GM18861 (cell line): ENCODE results near the gene PTK7.
A peak's percentile ranks its signal among the peaks of the same experiment; 100 is the strongest.
"Not testable (repeated sequence)": the region's sequence is repeated elsewhere in the genome, so short reads cannot be mapped to it uniquely, and the experiment has no call there.

ENCODE experiments used
- ATAC-seq: cut with Tn5 transposase; IDR thresholded peaks from one replicate; pipeline ENCODE4 v1.9.1; 2021; ENCODE audit not compliant: unreplicated experiment

The PTK7 gene

DNA sequence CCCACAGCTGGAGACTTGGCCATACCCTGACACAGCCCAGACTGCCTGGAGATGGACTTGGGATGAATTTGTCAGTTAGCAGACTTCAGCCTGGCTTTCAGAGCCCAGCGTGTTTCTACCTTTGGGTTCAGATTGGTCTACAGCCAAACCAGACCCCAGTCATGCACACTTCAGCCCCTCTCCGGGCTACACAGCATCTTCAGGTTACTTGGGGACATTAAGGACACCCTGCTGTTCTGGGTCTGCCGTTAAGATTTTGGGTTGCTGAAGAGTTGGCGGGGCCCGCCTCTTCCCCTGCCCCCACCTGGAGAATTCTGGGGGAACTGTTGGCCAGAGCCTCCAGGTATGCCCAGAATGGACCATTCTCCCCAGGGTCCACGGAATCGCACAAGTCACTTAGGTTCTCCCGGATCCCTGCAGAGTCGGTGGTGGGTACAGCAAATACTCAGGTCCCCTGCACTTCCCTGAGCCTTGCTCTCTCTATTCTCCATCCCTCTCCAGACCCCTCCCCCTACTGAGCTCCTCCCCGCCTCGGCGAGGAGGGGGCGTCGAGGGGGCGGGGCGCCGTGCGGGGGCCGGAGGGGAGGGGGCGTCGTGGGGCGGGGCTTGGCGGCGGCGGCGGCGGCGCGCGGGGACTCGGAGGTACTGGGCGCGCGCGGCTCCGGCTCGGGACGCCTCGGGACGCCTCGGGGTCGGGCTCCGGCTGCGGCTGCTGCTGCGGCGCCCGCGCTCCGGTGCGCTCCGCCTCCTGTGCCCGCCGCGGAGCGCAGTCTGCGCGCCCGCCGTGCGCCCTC is at the start of gene PTK7:
Gene PTK7 (plus strand): TSS at position 645 of the 794 bp plus-strand sequence. CDS start 175 bp downstream, outside the sequence.
- no peak for ATAC-seq

DNA sequence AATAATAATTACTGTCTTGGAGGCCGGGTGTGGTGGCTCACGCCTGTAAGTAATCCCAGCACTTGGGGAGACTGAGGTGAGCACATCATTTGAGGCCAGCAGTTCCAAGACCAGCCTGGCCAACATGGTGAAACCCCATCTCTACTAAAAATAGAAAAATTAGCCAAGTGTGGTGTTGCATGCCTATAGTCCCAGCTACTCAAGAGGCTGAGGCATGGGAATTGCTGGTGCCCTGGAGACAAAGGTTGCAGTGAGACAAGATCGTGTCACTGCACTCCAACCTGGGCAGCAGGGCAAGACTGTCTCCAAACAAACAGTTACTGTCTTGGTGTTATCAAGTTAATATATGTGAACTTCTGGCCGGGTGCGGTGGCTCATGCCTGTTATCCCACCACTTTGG is 49.7 kb upstream of the PTK7 start:
- no peak for ATAC-seq

DNA sequence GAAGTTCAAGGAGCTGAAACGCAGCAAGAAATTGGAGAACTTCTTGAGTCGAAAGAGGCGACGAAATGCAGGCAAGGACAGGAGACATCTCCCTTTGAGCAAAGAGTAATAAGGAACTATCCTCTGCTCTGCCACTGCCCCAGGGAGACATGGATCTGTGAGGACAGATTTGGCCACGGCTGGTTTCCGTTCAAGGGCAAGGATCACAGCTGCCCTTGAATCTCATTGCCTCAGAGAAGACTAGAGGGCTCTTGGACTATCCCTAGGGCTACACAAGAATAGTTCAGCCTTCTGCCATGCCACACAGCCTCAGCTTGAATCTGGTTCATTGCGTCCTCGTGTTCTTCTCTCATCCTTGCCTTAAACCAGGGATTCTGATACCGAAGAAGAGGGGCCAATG is 47.0 kb upstream of the PTK7 start:
- ATAC-seq: no peak

DNA sequence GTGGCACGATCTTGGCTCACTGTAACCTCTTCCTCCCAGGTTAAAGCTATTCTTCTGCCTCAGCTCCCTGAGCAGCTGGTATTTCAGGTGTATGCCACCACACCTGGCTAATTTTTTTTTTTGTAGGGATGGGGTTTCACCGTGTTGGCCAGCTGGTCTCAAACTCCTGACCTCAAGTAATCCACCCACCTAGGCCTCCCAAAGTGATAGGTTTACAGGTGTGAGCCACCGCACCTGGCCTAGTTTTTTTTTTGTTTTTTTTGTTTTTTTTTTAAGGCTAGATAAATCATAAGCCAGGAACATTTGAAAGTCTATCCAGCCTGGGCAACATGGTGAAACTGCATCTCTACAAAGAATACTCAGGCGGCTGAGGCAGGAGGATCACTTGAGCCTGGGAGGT is 43.8 kb upstream of the PTK7 start:
- no peak for ATAC-seq

DNA sequence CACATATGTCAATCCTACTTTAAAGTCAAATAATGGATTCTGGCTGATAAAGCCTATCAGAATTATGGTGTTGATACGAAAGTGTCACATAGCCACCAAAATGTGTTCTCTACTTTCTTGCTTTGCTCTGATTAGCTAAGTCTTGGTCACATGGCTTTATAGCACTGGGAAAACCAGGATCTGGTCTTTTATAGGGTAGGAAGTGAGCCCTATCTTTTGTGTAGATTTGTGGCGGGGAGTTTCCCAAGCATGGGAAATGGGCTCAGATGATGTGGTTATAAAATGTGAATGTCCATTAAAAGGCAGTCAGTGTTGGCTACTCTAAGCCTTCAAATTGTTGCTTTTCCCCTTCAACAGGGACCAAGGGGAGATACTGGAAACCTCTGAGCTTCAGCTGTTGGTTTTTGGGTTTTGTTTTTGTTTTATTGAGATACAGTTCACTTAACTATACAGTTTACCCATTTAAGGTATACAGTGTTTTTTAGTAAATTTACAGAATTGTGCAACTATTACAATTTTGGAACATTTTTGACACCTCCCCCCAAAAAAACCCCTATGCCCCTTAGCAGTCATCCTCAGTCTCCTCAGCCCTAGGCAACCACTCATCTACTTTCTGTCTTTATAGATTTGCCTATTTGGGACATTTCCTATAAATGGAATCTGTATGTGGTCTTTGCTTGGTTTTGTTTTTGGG is 42.5 kb upstream of the PTK7 start:
- no peak for ATAC-seq

DNA sequence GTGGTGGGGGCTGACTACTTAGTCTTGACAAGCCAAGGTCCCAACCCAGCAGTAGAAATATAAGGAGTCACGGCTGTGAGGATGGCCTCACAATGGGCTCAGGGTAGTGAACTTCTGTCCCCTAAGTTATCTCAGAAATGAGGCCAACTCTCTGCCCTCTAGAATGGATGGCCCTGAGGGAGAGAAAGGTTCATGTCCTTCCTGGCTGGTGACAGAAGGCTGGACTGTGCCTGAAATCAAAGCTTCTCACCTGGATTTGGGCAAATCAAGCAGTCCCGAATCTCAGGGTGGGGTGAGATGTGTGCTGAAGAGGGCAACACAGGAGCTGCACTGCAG is 42.0 kb upstream of the PTK7 start:
- no peak for ATAC-seq

DNA sequence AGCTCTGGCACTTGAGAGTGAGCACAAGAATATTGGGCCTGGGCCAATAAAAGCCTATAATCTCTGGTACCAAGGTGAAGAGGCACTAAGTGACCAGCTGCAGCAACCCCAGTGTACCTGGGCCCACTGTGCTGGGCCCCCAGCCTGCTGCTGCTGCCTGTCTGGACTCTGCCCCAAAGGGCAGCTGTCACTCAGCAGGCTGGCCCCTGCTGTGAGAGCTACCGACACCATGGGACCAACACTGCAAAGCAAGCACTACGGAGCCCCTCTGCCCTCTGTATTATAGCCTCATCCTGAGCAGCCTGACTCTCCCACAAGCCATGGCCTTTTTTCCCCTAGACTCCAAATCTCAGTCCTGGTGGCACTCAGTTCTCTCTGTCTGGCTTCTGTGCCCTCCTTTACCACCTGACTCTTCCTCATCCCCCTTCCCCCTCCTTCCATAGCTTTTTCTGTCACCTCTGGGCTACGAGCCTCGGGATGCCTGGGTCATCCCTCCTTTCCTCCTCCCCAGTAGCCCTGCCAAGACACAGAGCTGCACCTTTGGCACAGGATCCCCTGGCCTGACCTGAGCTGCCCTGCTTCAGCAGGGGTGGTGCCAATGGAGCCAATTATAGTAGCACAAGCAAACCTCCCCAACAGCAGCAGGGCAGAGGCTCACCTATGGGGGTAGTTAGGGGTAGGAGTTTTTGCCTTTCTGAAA is 40.5 kb upstream of the PTK7 start:
- no peak for ATAC-seq

DNA sequence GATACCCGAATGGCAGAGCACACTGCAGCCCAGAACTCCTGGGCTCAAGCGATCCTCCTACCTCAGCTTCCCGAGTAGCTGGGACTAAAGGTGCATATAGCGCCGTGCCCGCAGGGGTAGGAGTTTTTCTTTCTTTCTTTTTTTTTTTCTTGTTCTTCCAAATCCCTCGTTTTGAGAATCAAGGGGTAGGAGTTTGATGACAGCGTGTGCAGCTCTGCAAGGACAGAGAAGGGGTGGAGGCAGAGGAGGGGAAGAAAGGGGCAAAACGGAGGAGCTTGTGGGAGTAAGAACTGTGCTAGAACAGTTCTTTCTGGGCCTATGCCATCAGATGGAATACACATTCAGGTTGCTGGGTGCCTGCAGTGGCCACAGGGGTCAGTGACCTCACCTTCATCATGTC is 39.4 kb upstream of the PTK7 start:
- ATAC-seq: no peak

DNA sequence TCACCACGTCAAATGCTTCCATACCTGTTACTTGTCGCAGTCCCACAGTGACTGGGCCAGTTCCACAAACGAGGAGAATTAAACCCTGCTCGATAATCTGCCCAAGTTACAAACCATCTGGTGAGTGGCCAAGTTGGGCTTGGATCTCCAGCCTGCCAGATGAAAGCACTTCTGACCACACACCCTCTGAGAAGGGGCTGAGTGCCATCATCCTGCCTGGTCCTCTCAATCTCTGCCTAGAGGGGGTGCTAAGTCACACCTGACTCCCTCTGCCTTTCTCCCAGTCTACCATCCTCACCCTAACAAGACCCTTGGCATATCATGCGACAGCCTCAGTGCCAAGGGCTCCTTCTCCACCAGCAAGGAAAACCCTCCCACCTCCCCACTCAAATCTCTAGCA is 38.9 kb upstream of the PTK7 start:
- no peak for ATAC-seq

DNA sequence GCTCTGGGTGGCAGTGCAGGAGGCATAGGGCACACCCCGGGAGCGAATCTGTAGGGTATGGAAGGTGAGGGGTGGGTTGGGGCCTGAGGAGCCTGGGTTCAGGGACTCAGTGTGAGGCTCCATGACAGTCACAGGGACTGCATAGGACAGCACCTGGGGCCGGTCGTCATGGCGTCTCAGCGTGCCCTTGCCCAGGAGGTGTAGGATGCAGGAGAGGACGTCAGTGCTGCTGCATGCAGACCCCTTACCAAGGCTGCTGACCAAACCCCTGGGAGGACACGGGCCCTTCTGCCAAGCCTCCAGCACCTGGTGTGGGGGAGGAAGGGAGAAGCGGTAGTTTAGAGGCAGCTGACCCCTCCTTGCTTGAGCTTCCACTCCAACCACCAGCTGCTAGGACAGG is 38.4 kb upstream of the PTK7 start:
- ATAC-seq: no peak

DNA sequence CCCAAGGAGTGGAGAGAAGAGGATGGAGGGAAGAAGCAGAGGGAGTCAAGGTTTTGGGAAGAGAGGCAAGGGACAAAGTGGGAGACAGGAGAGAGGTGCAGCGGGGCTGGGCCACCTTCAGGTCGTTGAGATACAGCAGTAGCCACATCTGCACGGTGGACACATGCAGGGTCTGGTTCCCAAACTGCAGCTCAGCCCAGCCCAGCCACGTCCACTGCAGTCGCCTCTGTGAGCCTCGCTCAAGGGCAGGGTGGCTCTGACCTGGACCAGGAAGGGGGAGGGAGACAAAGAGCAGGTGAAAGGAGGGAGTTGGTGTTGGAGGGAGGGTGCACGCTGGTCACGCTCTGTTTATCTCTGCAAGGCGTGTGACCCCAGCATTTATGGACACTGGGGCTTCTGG is 37.4 kb upstream of the PTK7 start:
- no peak for ATAC-seq

DNA sequence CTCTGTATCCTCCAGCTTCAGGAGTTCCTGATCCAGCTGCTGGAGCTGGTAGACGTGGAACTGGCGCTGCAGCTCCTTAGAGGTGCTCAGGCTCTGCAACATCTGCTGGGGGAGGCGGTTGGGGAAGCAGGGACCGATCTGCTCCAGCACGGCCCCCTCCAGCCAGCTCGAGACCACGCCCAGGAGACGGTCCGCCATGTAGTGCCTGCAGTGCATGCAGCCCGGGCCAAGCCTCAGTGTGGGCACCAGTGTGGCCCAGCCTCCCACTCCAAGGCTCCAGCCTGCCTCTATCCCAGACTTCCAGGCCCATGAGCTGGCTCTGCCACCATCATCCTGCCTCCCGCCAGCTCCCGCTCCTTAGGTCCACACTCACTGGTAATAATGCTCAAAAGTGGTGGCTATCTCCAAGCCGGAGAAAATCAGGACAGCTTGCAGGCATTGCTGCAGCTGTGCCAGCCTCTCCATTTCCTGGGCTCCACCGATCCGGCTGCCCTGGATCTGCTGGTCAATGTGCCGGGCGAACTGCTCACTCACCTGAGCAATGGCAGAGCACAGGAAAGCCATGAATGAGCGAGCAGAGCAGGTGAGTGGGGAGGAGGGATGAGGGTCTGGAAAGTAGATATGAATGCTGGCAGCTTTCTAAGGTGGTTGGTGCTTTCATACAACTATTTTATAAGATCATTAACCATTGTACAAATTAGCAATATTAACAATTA is 35.4 kb upstream of the PTK7 start:
- no peak for ATAC-seq

DNA sequence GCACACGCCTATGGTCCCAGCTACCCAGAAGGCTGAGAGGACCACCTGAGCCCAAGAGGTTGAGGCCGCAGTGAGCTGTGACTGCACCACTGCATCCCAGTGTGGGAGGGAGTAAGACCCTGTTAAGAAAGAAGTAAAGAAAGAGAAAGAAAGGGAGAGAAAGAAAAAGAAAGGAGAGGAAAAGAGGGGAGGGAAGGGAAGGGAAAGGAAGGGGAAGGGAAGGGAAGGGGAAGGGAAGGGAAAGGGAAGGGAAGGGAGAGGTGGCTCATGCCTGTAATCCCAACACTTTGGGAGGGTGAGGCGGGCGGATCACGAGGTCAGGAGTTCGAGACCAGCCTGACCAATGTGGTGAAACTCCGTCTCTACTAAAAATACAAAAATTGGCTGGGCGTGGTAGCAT is 34.6 kb upstream of the PTK7 start:
- not testable (repeated sequence) for ATAC-seq

DNA sequence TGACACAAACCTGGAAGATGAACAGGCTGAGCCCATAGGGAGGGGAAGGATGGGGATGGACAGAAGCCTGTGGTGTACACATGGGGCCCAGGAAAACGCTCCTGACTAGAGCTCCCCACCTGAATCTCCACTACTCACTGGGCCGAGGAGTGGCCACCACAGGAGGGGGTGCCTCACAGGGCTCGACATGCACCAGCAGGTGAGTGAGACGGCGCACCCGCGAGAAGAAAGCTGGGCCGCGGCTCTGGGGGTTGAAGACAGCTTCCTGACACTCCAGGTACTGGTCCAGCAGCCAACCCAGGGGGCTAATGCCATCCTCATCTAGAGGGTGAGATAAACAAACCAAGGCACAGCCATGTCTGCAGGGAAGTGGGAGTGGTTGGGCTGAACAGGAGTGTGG is 32.8 kb upstream of the PTK7 start:
- no peak for ATAC-seq

DNA sequence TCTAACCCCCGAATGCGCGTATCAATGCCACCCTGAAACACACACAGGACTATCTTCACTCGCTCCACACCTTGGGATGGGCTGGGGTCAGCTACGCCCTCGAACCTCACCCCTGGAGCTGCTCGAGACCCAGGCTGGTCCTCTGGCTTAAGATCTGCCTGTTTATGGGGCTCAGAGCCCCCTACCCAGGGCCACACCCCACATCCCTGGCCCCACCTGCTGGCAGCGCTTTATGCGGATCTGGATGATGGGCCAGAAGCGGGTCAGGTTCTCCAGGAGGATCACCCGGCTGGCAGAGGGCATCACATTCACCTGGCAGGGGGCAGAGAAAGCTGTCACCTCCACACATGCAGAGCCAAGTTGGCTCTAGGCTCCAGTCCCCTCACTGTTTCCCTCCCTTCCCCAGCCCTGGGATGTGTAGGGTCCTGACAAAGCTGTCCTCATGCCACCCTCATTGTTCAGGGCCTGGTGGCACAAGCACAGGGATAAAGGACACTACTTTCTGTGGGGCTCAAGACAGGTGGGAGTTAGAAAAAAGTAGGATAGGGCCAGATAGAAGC is 30.7 kb upstream of the PTK7 start:
- no peak for ATAC-seq

DNA sequence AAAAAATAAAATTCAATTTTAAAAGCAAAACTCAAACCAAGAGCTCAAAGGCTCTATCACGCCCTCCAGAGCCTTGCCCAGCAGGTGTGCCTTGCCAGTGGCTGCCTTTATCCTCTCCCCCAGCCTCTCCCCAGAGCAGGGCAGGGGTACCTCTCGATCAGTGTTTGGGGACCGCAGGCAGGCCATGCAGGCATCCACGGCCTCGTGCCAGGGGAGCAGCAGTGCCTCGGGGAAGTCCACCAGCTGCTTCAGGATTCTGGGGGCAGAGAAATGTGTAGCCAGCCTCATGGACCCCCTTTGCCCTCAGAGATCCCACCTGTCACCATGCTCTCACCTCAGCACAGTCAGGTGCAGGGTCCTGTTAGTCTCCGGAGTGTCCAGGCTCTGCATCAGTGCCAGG is 28.1 kb upstream of the PTK7 start:
- ATAC-seq: no peak

DNA sequence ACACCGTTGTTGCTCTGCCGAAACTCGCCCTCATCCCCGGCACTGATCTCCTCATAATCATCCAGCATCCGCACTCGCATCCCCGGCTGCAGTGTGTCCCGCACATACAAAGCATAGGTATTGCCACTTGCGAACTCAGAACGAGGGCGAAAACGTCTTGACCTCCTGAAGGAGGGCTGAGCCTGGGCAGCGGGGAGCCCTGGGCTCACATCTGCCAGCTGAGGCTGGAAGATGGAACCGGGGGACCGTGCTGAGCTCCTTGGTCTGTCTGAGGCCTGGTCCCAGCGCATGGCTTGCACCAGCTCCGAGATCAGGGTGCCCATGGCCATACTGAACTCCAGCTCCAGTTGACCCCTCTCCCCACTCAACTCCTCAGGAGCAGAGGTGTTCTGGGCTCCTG is 25.1 kb upstream of the PTK7 start:
- no peak for ATAC-seq

DNA sequence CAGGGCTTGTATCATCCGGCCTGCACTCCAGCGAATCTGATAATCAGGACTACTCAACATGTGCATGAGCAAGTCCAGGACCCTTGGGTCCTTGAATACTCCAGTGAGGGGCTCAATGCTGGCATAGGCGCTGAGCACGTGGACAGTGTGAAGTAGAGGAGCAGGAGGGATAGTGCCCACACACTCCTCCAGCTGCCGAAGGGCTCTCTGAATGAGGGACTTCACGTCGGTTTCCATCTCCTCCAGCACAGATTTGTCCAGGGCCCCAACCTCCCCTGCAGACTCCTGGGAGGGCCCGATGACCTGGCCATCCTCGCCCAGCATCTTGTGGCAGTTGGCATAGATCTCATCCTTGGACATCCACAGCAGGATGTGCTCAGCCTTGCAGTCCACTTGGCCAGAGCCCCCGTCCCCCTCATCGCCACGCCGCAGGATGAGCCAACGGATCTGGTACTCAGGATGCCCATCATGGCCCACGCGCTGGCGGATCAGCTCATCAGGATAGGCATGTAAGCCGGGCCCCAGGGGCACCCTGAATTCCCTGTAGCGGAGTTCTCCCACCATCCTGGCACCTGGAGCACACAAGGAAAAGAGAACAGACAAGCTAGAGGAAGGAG is 23.8 kb upstream of the PTK7 start:
- no peak for ATAC-seq

DNA sequence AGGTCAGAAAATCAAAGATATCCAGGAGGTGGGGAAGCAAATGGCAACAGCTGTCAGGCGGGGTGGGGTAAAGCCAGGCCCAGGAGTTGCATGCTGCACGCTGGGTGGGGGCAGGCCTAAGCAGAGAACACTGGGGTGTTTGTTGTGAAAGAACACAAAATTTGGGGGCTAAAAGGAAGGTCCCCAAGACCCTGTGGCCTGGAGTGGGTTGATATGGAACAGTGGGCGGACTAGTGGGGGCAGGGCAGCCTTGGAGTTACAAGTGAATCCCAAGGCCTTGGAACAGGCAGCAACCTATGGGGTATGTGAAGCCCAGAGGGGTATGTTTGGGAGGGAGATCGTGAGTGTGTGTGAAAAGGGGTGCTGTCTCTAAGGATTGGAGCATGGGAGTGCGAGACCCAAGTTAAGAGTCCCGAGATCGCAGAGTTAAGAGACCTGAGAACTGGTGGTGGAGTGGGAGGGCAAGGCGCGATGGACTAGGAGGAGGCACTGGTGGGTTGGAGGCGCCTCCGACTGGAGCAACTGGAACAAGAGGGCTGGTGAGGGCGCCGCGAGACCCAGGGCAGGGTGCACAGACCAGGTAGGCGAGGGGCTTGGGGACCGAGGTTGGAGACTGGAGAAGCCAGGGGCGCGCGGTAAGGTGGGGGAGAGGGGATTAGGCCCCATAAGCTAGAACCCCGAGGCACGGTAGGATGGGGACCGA is 23.1 kb upstream of the PTK7 start:
- no peak for ATAC-seq

DNA sequence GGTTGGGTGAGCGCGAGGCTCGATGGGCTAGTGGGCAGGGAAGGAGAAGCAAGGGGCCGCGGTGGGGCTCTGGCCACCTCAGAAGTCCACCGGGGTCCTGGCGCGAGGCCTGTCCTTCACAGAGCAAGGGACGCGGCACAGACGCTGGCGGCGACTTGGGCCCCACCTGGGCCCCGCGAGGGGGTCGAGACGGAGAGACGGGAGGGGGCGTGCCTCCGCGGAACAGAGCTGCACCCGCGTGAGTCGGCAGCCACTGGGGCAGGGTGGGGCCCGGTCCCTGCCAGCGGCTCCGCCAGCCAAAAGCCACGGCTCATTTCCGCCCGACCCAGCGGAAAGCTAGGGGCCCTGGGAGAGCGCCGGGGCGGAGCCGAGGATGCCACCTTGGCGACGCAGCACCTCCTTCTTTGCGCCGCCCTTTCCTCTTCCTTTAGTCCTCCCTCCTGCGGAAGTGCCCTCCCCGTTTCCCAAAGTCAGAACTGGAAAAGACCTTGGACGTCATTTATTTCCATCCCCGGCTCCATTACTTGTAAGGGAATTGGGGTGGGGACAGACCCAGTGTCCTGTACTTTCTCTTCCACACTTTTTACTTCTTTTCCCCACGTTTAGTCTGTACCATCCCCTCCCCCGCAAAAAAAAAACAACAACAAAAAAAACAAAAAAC is 22.4 kb upstream of the PTK7 start, which contains the start of gene CUL7:
Gene CUL7 (minus strand): TSS at position 307 of the 661 bp plus-strand sequence. CDS start 1,063 bp downstream, outside the sequence.
- peak; percentile 63 for ATAC-seq
